C4-2B (cell line): ENCODE data around the gene MED12L.

Source experiments
- H3K27ac ChIP-seq: fragments of 450-650 bp; 2 replicates; pipeline ENCODE4 v1.5.1; 2017
- CTCF ChIP-seq: fragments of 450-650 bp; conservative IDR thresholded peaks from 2 replicates; pipeline ENCODE4 v1.5.1; 2017; ENCODE audit warnings: mild to moderate bottlenecking
- ZFX ChIP-seq: fragments of 450-650 bp; IDR thresholded peaks from 2 replicates; pipeline ENCODE4 v1.6.1; 2017

MED12L gene

GRCh38 chr3:151262871-151263525, 177.5 kb downstream of the MED12L start:
- TF ChIP-seq CTCF (no peak), ZFX (no peak)
- no peak overlapping the region for H3K27ac ChIP-seq

DNA sequence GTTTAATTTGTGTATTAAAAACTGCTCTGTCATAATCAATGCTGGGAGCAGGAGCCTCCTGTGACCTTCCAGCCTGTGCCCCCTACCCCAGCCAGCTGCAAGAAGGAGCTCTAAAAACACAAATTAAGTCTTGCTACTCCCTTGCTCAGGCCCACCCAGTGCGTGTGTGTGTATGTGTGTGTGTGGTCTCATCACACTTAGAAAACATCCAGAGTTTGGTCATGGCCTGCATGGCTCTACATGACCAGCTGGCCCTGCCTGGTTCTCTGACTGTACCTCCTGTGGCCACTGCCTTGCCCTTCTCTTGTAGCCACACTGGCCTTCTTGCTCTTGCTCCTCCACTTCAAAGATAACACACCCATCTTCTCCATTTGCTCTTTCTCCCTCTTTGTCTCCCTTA, 179.1 kb downstream of the MED12L start:
- no peak for TF ChIP-seq ZFX
- no peak for TF ChIP-seq CTCF
- no peak overlapping the region for H3K27ac ChIP-seq

GRCh38 chr3:151265166-151265565, 179.7 kb downstream of the MED12L start:
- no peak for TF ChIP-seq ZFX
- TF ChIP-seq CTCF, result no peak
- no peak overlapping the region for H3K27ac ChIP-seq

DNA sequence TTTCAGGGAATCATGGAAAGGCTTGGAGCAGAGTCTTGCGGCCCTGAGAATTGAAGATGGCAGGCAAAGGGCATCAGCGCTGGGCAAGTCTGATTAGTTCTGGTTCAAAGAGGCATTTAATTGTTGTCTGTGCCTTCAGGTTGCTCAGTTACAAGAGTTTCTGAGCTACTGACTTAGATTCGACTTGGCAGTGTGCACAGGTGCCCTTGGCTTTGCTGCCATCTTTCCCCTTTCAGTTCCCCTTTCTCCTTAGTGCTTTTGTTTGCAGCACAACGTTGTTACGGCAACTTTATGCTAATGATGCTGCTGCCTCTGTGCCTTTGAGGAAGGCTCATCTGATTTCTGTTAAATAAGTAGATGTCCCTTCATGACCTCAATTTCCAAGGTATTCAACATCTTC, 180.4 kb downstream of the MED12L start:
- TF ChIP-seq ZFX, result no peak
- TF ChIP-seq CTCF, result no peak
- no peak overlapping the region for H3K27ac ChIP-seq

GRCh38 chr3:151267066-151267465, 181.6 kb downstream of the MED12L start:
- no peak overlapping the region for H3K27ac ChIP-seq

DNA sequence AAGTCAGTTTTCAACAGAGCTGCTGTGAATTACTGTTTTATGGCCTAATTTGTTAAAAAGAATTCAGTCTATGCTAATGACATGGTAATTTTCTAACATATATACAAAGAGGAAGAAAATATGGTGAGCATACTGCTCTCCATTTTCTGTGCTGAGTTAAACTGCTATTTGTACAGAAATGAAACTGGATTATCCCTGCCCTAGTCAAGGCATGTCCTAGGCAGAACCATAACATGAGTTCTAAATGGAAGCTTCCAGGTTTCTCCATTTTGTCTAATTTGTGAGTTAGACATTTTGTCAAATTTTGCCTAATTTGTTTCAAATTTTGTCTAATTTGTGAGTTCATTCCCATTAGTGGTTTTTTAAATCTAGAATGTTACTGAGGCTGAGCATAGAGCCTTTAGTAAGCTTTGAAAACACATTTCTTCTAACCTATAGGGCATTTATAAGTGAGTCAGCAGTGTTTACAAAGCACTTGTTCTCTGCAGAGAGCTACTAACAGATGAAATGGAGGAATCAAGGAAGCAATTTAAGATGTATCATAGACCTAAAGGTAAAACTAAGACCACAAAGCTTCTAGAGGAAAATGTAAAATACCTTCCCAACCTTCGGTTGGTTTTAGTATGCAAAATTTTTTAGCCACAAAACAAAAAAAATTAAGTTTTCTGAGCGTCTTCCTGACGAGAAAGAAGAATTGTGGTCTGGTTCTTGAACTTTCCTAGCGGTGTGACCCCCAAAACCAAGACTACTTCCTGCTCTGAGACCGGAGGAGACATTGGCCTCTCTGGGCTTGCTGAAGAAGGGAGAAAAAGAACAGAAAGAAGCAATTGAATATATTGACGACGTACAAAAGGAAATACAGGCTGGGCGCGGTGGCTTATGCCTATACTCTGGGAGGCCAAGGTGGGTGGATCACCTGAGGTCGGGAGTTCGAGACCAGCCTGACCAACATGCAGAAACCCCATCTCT, 183.1 kb downstream of the MED12L start:
- no peak overlapping the region for H3K27ac ChIP-seq
- no peak for TF ChIP-seq CTCF
- no peak for TF ChIP-seq ZFX

More at GRCh38 chr3:151267066-151267465, 181.6 kb downstream of the MED12L start:
- TF ChIP-seq CTCF (no peak), ZFX (no peak)

DNA sequence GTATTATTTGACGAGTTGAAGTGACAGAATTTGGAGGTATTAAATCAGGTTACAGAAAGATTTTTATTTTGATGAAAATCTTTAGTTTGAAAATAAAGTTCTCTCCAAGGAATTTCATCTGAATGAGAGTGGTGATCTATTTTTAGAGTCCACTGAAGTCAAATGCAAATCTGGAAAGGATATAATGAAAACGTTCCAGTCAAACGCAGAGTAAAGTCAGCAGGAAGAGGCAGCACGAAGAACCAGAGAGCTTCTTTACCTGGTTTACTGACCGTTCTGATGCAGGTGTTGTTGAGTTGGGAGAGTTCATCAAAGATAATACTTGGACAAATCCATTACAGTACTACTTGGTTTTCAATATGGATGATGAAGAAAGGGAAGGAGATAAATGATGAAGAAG, 184.2 kb downstream of the MED12L start:
- H3K27ac ChIP-seq, result no peak overlapping the region
- TF ChIP-seq CTCF (no peak), ZFX (no peak)
